ENCODE results near the gene DOLPP1.

GRCh38 chr9:129118799-129119198 is 37.9 kb downstream of the DOLPP1 start:
- TF ChIP-seq POLR2AphosphoS5 (IDR thresholded peaks at IDR 0.05; ENCODE audit: low read depth, low read length) (no peak), POLR2A (IDR thresholded peaks at IDR 0.05; ENCODE audit: low read depth, low read length) (no peak), TAF1 (IDR thresholded peaks at IDR 0.05; ENCODE audit: low read depth, low read length) (no peak), SPI1 (IDR thresholded peaks at IDR 0.05; ENCODE audit: low read depth, low read length) (no peak), PAX5 (IDR thresholded peaks at IDR 0.05; ENCODE audit: insufficient read depth, low read length, severe bottlenecking) (no peak), POU2F2 (IDR thresholded peaks at IDR 0.05; ENCODE audit: low read depth, low read length) (no peak)
